NB4 (cell line): ENCODE data around the gene SHROOM2.

Experiments used
- CTCF ChIP-seq: IDR thresholded peaks from one replicate; pipeline ENCODE4 v1.5.1; 2012; ENCODE audit warnings: low read depth, low read length
- TF ChIP-seq, protein P1 (sequence below): IDR thresholded peaks from 2 replicates; pipeline ENCODE4 v1.6.1; 2011; ENCODE audit warnings: low read depth, low read length

- TF ChIP-seq CTCF: no peak
- TF ChIP-seq, protein P1, sequence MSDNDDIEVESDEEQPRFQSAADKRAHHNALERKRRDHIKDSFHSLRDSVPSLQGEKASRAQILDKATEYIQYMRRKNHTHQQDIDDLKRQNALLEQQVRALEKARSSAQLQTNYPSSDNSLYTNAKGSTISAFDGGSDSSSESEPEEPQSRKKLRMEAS: no peak
These were observed 56.3 kb downstream of the SHROOM2 start for GRCh38 chrX:9842541-9842940.
